Measurements from ENCODE around the gene CAMK1D. TPM values are rescaled to one million over a fixed set of nuclear protein-coding genes. Genes with fewer than 3 reads are reported as not detected.

Gene CAMK1D
- total and polyA plus RNA-seq, 2 of the 4 experiments (the other 2 are of a cell fraction) = 5.0 to 5.3 TPM

DNA sequence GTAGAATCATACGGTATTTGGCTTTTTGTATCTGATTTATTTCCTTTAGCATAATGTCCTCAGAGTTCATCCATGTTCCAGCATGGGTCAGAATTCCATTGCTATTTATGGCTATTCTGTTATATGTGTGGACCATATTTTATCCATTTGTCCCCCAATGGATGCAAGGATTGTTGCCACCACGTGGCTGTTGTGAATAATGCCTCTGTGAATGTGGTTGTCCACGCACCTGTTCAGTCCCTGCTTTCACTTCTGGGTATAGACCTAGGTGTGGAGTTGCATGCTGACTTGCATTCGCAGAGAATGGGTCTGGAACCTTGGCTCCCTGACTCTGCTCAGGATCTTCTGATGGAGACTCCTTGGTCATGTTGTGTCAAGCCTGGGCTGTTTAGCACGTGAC is 199.9 kb downstream of the CAMK1D start:
- Histone ChIP-seq H2BK120ac (ENCODE audit: low read depth, low read length) (no peak overlapping the region), H3K9me1 (ENCODE audit: insufficient read depth, low read length) (no peaks in the 10 kb centered on the region), H2AFZ (replicated peaks; ENCODE audit: low read length, poor library complexity) (no peak overlapping the region), H3K79me1 (ENCODE audit: low read depth in 1 of 2, low read length in 2 of 2) (no peaks in the 10 kb centered on the region), H4K91ac (ENCODE audit: insufficient read depth, low read depth, low read length) (no peak overlapping the region), H4K8ac (ENCODE audit: low read depth in 2 of 2, low read length in 2 of 2) (no peak overlapping the region), H2BK20ac (ENCODE audit: low read depth, low read length) (no peak overlapping the region), H3K4me3 (ENCODE audit: insufficient read depth, low read depth, low read length) (no peak overlapping the region), H3K9ac (ENCODE audit: low read depth, low read length) (no peak overlapping the region), H2AK5ac (ENCODE audit: low read depth, low read length) (no peak overlapping the region), H3K56ac (ENCODE audit: extremely low read depth, insufficient read depth, low read length) (no peak overlapping the region), H3K36me3 (ENCODE audit: control insufficient read depth, insufficient read depth, low read length) (no peaks in the 10 kb centered on the region), H3K18ac (ENCODE audit: low read depth, low read length) (no peak overlapping the region), H3K27me3 (ENCODE audit: control insufficient read depth, insufficient read depth, low read length) (no peaks in the 10 kb centered on the region; the same call in 1 of the 2 replicates), H3K4ac (ENCODE audit: low read depth, low read length) (no peak overlapping the region), H3K14ac (replicated peaks; ENCODE audit: low read depth, low read length) (no peak overlapping the region), H3K4me2 (ENCODE audit: low read depth, low read length) (no peak overlapping the region), H4K20me1 (ENCODE audit: insufficient read depth, low read length) (no peaks in the 10 kb centered on the region), H3K4me1 (ENCODE audit: control insufficient read depth, insufficient read depth, low read length) (no peaks in the 10 kb centered on the region), H3K9me3 (ENCODE audit: control insufficient read depth, insufficient read depth, low read length) (0 out of 2 replicates have a peak, but pooled peaks cover 3% of the 10 kb centered on the region), H2BK5ac (ENCODE audit: low read depth, low read length, poor library complexity, severe bottlenecking) (no peak overlapping the region), H3K27ac (ENCODE audit: insufficient read depth, low read length) (no peak overlapping the region), H2BK15ac (ENCODE audit: low read depth, low read length) (no peak overlapping the region), H3K23ac (ENCODE audit: low read depth, low read length) (no peak overlapping the region), H2AK9ac (replicated peaks; ENCODE audit: low read depth, low read length, poor library complexity) (no peak overlapping the region), H4K5ac (ENCODE audit: low read depth, low read length) (no peak overlapping the region)
- in situ Hi-C loops (cut with MboI; ENCODE audit: low sequenced_read_pairs) (no loop called here), intact Hi-C loops (cut with micrococcal nuclease) (no loop called here), dilution Hi-C loops (cut with HindIII; ENCODE audit: low sequenced_read_pairs, unreplicated experiment) (no loop called here)
- CTCF ChIA-PET = no interaction called here
- no TSS peak for BruUV-seq (replicated peaks)
- ATAC-seq (ENCODE audit: low read depth) = no peak
- POLR2A ChIA-PET (ENCODE audit: unreplicated experiment) = no interaction called here
- WGBS, 2 experiments (ENCODE audit: extremely low coverage in 2 of 2, insufficient read length in 1 of 2) = no CpG with 5 or more reads among the region's 5 CpGs
- TF ChIP-seq BHLHE40 (IDR thresholded peaks at IDR 0.05; ENCODE audit: low read depth, low read length) = no peak
- no peak for TF ChIP-seq MXI1 (IDR thresholded peaks at IDR 0.05; ENCODE audit: borderline replicate concordance, low read depth, low read length)
- TF ChIP-seq CHD1 (IDR thresholded peaks at IDR 0.05; ENCODE audit: low read depth, low read length) = no peak
- TF ChIP-seq, protein P1, sequence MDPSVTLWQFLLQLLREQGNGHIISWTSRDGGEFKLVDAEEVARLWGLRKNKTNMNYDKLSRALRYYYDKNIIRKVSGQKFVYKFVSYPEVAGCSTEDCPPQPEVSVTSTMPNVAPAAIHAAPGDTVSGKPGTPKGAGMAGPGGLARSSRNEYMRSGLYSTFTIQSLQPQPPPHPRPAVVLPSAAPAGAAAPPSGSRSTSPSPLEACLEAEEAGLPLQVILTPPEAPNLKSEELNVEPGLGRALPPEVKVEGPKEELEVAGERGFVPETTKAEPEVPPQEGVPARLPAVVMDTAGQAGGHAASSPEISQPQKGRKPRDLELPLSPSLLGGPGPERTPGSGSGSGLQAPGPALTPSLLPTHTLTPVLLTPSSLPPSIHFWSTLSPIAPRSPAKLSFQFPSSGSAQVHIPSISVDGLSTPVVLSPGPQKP (IDR thresholded peaks at IDR 0.05; ENCODE audit: borderline replicate concordance, low read depth, low read length) = no peak
- TF ChIP-seq CEBPB (IDR thresholded peaks at IDR 0.05; ENCODE audit: low read depth, low read length) = no peak
- TF ChIP-seq FOS (IDR thresholded peaks at IDR 0.05; ENCODE audit: low read depth, low read length) = no peak
- TF ChIP-seq POLR2A (IDR thresholded peaks at IDR 0.05; ENCODE audit: low read depth, low read length) = no peak
- TF ChIP-seq, protein P2, sequence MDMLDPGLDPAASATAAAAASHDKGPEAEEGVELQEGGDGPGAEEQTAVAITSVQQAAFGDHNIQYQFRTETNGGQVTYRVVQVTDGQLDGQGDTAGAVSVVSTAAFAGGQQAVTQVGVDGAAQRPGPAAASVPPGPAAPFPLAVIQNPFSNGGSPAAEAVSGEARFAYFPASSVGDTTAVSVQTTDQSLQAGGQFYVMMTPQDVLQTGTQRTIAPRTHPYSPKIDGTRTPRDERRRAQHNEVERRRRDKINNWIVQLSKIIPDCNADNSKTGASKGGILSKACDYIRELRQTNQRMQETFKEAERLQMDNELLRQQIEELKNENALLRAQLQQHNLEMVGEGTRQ (IDR thresholded peaks at IDR 0.05; ENCODE audit: low read depth, low read length) = no peak
- TF ChIP-seq RFX5 (IDR thresholded peaks at IDR 0.05; ENCODE audit: low read depth, low read length) = no peak
- TF ChIP-seq SMC3 (IDR thresholded peaks at IDR 0.05; ENCODE audit: low read depth, low read length) = no peak
- no peak for TF ChIP-seq RCOR1 (IDR thresholded peaks at IDR 0.05; ENCODE audit: insufficient replicate concordance, low read length)
- TF ChIP-seq NFE2L2 (IDR thresholded peaks at IDR 0.05; ENCODE audit: low read depth, low read length) = no peak
- TF ChIP-seq MAZ (IDR thresholded peaks at IDR 0.05; ENCODE audit: borderline replicate concordance, low read depth, low read length) = no peak
- TF ChIP-seq, protein P3, sequence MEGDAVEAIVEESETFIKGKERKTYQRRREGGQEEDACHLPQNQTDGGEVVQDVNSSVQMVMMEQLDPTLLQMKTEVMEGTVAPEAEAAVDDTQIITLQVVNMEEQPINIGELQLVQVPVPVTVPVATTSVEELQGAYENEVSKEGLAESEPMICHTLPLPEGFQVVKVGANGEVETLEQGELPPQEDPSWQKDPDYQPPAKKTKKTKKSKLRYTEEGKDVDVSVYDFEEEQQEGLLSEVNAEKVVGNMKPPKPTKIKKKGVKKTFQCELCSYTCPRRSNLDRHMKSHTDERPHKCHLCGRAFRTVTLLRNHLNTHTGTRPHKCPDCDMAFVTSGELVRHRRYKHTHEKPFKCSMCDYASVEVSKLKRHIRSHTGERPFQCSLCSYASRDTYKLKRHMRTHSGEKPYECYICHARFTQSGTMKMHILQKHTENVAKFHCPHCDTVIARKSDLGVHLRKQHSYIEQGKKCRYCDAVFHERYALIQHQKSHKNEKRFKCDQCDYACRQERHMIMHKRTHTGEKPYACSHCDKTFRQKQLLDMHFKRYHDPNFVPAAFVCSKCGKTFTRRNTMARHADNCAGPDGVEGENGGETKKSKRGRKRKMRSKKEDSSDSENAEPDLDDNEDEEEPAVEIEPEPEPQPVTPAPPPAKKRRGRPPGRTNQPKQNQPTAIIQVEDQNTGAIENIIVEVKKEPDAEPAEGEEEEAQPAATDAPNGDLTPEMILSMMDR (conservative IDR thresholded peaks at IDR 0.05; ENCODE audit: low read depth, low read length) = no peak
- no peak for TF ChIP-seq RAD21 (IDR thresholded peaks at IDR 0.05; ENCODE audit: low read length)
- no peak for TF ChIP-seq MAFK (IDR thresholded peaks at IDR 0.05; ENCODE audit: low read depth, low read length)
- no peak for DNase-seq

Data from IMR-90 (cell line).